HepG2 (cell line): ENCODE measurements around the gene RILPL1. TPM values are rescaled to one million over a fixed set of nuclear protein-coding genes. Genes with fewer than 3 reads are reported as not detected.

Experiments used
- RFX1 ChIP-seq: fragments of 450-650 bp; IDR thresholded peaks from 2 replicates; pipeline ENCODE4 v1.6.1; 2017
- SP140L ChIP-seq: sonication (generic); formaldehyde crosslinking; IDR thresholded peaks from 2 replicates; pipeline ENCODE4 v1.4.0; 2020; ENCODE audit warnings: missing genetic modification reagents, borderline replicate concordance
- ZC3H13 ChIP-seq: sonication (generic); formaldehyde crosslinking; IDR thresholded peaks from 2 replicates; pipeline ENCODE4 v1.8.1; 2023; ENCODE audit warnings: mild to moderate bottlenecking, missing genetic modification reagents, moderate library complexity
- ZNF547 ChIP-seq: sonication (generic); formaldehyde crosslinking; IDR thresholded peaks from 2 replicates; pipeline ENCODE4 v1.5.1; 2020; ENCODE audit warnings: mild to moderate bottlenecking, missing genetic modification reagents
- ZSCAN22 ChIP-seq: sonication (generic); formaldehyde crosslinking; IDR thresholded peaks from 2 replicates; pipeline ENCODE4 v1.4.0; 2020; ENCODE audit warnings: mild to moderate bottlenecking, missing genetic modification reagents
- polyA plus RNA-seq, 8 experiments: library from polyadenylated mRNA; depleted of rRNA in 3 of 8; stranded (reverse) in 7 of 8; unstranded in 1 of 8; fragments of >200 nt; fragmentation: Illumina TruSeq in 4 of 8; extraction: Trizol in 4 of 8; gene quantifications; 2 replicates each; pipeline versions ENCODE4 v1.2.1 to v1.2.3, GENCODE V29; 2011 to 2016; ENCODE audit warnings: low read depth in 4 of 8, missing spikeins in 1 of 8, mixed read lengths in 1 of 8; ENCODE audit not compliant: insufficient read depth in 1 of 8
- total RNA-seq, 5 experiments: library from RNA; depleted of rRNA; stranded (reverse); fragments of >200 nt; fragmentation: Illumina TruSeq; extraction: Trizol; gene quantifications; 2 replicates each; pipeline ENCODE4 v1.2.3, GENCODE V29; 2016; ENCODE audit warnings: low read depth in 1 of 5
- TF ChIP-seq, protein P1 (sequence below): sonication (generic); formaldehyde crosslinking; IDR thresholded peaks from 2 replicates; pipeline ENCODE4 v1.9.0; 2021; ENCODE audit warnings: mild to moderate bottlenecking, missing genetic modification reagents
- TF ChIP-seq, protein P2 (sequence below): sonication (generic); formaldehyde crosslinking; IDR thresholded peaks from 2 replicates; pipeline ENCODE4 v1.8.1; 2023; ENCODE audit warnings: mild to moderate bottlenecking, missing genetic modification reagents
- TF ChIP-seq, protein P3 (sequence below): sonication (generic); formaldehyde crosslinking; IDR thresholded peaks from 2 replicates; pipeline ENCODE4 v1.8.0; 2022; ENCODE audit warnings: mild to moderate bottlenecking, missing genetic modification reagents
- TF ChIP-seq, protein P4 (sequence below): sonication (generic); formaldehyde crosslinking; IDR thresholded peaks from 2 replicates; pipeline ENCODE4 v1.4.0; 2020; ENCODE audit warnings: mild to moderate bottlenecking, missing genetic modification reagents
- TF ChIP-seq, protein P5 (sequence below): sonication (generic); formaldehyde crosslinking; IDR thresholded peaks from 2 replicates; pipeline ENCODE4 v1.4.0; 2020; ENCODE audit warnings: missing genetic modification reagents
- TF ChIP-seq, protein P6 (sequence below): sonication (generic); formaldehyde crosslinking; IDR thresholded peaks from 2 replicates; pipeline ENCODE4 v1.5.1; 2020; ENCODE audit warnings: missing genetic modification reagents, mild to moderate bottlenecking, borderline replicate concordance

RILPL1 gene
- total and polyA plus RNA-seq, 2 of the 13 experiments (the other 11 are each of a cell fraction or from before 2014, with no cell fraction given), result 5.8 to 28.4 TPM

DNA sequence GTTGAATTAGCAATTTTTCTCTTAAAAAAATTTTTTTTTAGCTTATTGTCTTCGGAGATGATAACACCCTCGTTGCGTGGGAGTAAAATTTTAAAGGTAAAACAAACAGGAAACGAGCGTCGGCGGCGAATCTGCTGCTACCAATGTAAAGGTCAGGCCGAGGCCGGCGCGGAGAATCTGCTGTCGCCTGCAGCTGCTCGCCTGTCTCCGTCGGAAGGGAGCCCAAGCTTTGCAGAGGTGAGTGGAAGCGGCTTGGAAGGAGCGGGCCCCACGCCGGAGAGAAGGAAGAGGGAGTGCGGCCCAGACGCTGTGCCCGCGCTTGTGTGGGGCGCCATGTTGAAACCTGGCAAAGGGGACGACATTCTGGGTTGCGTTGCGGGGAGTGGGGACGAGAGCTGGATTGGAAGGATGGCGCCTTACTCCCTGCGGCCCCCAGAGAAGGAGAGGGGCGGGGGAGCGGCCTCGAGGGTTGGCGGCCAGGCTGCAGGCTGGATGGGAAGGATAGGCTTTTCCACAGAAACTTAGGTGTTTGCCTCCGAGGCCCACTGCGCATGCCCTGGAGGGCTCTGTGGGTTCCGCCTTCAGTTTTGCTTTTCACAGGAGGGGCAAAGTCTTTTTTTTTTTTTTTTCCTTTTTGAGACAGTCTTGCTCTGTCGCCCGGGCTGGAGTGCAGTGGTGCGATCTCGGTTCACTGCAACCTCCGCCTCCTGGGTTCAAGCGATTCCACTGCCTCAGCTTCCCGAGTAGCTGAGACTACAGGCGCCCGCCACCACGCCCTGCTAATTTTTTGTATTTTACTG, 75.3 kb downstream of the RILPL1 start, which contains the start of gene SNRNP35 (continued):
- TF ChIP-seq, protein P1, sequence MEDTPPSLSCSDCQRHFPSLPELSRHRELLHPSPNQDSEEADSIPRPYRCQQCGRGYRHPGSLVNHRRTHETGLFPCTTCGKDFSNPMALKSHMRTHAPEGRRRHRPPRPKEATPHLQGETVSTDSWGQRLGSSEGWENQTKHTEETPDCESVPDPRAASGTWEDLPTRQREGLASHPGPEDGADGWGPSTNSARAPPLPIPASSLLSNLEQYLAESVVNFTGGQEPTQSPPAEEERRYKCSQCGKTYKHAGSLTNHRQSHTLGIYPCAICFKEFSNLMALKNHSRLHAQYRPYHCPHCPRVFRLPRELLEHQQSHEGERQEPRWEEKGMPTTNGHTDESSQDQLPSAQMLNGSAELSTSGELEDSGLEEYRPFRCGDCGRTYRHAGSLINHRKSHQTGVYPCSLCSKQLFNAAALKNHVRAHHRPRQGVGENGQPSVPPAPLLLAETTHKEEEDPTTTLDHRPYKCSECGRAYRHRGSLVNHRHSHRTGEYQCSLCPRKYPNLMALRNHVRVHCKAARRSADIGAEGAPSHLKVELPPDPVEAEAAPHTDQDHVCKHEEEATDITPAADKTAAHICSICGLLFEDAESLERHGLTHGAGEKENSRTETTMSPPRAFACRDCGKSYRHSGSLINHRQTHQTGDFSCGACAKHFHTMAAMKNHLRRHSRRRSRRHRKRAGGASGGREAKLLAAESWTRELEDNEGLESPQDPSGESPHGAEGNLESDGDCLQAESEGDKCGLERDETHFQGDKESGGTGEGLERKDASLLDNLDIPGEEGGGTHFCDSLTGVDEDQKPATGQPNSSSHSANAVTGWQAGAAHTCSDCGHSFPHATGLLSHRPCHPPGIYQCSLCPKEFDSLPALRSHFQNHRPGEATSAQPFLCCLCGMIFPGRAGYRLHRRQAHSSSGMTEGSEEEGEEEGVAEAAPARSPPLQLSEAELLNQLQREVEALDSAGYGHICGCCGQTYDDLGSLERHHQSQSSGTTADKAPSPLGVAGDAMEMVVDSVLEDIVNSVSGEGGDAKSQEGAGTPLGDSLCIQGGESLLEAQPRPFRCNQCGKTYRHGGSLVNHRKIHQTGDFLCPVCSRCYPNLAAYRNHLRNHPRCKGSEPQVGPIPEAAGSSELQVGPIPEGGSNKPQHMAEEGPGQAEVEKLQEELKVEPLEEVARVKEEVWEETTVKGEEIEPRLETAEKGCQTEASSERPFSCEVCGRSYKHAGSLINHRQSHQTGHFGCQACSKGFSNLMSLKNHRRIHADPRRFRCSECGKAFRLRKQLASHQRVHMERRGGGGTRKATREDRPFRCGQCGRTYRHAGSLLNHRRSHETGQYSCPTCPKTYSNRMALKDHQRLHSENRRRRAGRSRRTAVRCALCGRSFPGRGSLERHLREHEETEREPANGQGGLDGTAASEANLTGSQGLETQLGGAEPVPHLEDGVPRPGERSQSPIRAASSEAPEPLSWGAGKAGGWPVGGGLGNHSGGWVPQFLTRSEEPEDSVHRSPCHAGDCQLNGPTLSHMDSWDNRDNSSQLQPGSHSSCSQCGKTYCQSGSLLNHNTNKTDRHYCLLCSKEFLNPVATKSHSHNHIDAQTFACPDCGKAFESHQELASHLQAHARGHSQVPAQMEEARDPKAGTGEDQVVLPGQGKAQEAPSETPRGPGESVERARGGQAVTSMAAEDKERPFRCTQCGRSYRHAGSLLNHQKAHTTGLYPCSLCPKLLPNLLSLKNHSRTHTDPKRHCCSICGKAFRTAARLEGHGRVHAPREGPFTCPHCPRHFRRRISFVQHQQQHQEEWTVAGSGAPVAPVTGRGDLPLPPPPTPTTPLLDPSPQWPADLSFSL (CRISPR knock-in tag), result no peak
- TF ChIP-seq, protein P2, sequence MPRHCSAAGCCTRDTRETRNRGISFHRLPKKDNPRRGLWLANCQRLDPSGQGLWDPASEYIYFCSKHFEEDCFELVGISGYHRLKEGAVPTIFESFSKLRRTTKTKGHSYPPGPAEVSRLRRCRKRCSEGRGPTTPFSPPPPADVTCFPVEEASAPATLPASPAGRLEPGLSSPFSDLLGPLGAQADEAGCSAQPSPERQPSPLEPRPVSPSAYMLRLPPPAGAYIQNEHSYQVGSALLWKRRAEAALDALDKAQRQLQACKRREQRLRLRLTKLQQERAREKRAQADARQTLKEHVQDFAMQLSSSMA, result peak; percentile 29; the same call in 1 of the 2 replicates
- TF ChIP-seq, protein P3, sequence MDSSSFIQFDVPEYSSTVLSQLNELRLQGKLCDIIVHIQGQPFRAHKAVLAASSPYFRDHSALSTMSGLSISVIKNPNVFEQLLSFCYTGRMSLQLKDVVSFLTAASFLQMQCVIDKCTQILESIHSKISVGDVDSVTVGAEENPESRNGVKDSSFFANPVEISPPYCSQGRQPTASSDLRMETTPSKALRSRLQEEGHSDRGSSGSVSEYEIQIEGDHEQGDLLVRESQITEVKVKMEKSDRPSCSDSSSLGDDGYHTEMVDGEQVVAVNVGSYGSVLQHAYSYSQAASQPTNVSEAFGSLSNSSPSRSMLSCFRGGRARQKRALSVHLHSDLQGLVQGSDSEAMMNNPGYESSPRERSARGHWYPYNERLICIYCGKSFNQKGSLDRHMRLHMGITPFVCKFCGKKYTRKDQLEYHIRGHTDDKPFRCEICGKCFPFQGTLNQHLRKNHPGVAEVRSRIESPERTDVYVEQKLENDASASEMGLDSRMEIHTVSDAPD, result 0 out of 2 replicates have a peak, but pooled peaks have one; percentile 18
- TF ChIP-seq, protein P4, sequence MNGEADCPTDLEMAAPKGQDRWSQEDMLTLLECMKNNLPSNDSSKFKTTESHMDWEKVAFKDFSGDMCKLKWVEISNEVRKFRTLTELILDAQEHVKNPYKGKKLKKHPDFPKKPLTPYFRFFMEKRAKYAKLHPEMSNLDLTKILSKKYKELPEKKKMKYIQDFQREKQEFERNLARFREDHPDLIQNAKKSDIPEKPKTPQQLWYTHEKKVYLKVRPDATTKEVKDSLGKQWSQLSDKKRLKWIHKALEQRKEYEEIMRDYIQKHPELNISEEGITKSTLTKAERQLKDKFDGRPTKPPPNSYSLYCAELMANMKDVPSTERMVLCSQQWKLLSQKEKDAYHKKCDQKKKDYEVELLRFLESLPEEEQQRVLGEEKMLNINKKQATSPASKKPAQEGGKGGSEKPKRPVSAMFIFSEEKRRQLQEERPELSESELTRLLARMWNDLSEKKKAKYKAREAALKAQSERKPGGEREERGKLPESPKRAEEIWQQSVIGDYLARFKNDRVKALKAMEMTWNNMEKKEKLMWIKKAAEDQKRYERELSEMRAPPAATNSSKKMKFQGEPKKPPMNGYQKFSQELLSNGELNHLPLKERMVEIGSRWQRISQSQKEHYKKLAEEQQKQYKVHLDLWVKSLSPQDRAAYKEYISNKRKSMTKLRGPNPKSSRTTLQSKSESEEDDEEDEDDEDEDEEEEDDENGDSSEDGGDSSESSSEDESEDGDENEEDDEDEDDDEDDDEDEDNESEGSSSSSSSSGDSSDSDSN (CRISPR knock-in tag), result peak; percentile 96
- TF ChIP-seq ZSCAN22 (CRISPR knock-in tag) (0 out of 2 replicates have a peak, but pooled peaks have one; percentile 24), ZNF547 (CRISPR knock-in tag) (no peak), SP140L (CRISPR knock-in tag) (no peak), RFX1 (no peak), ZC3H13 (CRISPR knock-in tag) (peak; percentile 78)
- TF ChIP-seq, protein P5, sequence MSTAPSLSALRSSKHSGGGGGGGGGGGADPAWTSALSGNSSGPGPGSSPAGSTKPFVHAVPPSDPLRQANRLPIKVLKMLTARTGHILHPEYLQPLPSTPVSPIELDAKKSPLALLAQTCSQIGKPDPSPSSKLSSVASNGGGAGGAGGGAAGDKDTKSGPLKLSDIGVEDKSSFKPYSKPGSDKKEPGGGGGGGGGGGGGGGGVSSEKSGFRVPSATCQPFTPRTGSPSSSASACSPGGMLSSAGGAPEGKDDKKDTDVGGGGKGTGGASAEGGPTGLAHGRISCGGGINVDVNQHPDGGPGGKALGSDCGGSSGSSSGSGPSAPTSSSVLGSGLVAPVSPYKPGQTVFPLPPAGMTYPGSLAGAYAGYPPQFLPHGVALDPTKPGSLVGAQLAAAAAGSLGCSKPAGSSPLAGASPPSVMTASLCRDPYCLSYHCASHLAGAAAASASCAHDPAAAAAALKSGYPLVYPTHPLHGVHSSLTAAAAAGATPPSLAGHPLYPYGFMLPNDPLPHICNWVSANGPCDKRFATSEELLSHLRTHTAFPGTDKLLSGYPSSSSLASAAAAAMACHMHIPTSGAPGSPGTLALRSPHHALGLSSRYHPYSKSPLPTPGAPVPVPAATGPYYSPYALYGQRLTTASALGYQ (CRISPR knock-in tag), result peak; percentile 50; the same call in 1 of the 2 replicates
- TF ChIP-seq, protein P6, sequence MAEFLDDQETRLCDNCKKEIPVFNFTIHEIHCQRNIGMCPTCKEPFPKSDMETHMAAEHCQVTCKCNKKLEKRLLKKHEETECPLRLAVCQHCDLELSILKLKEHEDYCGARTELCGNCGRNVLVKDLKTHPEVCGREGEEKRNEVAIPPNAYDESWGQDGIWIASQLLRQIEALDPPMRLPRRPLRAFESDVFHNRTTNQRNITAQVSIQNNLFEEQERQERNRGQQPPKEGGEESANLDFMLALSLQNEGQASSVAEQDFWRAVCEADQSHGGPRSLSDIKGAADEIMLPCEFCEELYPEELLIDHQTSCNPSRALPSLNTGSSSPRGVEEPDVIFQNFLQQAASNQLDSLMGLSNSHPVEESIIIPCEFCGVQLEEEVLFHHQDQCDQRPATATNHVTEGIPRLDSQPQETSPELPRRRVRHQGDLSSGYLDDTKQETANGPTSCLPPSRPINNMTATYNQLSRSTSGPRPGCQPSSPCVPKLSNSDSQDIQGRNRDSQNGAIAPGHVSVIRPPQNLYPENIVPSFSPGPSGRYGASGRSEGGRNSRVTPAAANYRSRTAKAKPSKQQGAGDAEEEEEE (CRISPR knock-in tag), result no peak
